Breast epithelium (tissue), 3 donors: ENCODE data around the gene PIAS3.

ENCODE experiments used
- CTCF ChIP-seq, 3 donors: fragments of 450-650 bp; IDR thresholded peaks; one replicate each; pipeline ENCODE4 v1.5.1; 2016 to 2017; ENCODE audit warnings: antibody characterized with exemption in 3 of 3, mild to moderate bottlenecking in 3 of 3, moderate library complexity in 3 of 3
- POLR2A ChIP-seq: fragments of 450-650 bp; IDR thresholded peaks from one replicate; pipeline ENCODE4 v1.6.1; 2016; ENCODE audit warnings: antibody characterized with exemption, mild to moderate bottlenecking, moderate library complexity
- POLR2AphosphoS5 ChIP-seq, 3 donors: sonication (generic); formaldehyde crosslinking; IDR thresholded peaks; one replicate each; pipeline ENCODE4 v1.6.1; 2017; ENCODE audit warnings: antibody characterized with exemption in 3 of 3

- TF ChIP-seq CTCF (IDR thresholded peaks at IDR 0.05) (no peak), POLR2AphosphoS5 (IDR thresholded peaks at IDR 0.05) (no peak), POLR2A (no peak)
Measured at GRCh38 chr1:145885738-145886287, 26.9 kb upstream of the PIAS3 start, which contains the start of gene ANKRD35.
